Stimulated activated CD4-positive, alpha-beta T cell treated with anti-CD3 and anti-CD28 coated beads, TNF-alpha, amount 100 ng/mL, for 24 hours (primary cell): Measurements from ENCODE around the gene PDE5A.

Experiments
- DNase-seq, 3 experiments: peaks; one replicate each; pipeline ENCODE4 v3.0.0-alpha.2; 2020; ENCODE audit warnings: low read depth in 3 of 3

PDE5A gene

DNA sequence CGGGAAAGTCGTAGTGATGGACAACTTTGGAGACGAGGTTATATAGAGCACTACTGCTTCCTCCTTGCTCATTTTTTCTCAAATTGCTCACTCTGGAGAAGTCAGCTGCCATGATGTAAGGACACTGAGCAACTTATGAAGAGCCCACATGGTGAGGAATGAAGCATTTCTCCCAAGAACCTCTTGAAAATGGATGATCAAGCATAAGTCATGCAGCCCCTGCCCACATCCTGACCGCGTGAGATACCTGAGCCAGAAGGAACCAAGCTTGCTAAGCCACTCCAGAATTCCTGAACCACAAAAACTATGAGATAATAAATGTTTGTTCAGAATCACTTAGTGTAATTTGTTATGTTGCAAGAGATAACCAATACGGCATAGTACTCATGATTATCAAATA is 42.8 kb downstream of the PDE5A start:
- no peak for DNase-seq

DNA sequence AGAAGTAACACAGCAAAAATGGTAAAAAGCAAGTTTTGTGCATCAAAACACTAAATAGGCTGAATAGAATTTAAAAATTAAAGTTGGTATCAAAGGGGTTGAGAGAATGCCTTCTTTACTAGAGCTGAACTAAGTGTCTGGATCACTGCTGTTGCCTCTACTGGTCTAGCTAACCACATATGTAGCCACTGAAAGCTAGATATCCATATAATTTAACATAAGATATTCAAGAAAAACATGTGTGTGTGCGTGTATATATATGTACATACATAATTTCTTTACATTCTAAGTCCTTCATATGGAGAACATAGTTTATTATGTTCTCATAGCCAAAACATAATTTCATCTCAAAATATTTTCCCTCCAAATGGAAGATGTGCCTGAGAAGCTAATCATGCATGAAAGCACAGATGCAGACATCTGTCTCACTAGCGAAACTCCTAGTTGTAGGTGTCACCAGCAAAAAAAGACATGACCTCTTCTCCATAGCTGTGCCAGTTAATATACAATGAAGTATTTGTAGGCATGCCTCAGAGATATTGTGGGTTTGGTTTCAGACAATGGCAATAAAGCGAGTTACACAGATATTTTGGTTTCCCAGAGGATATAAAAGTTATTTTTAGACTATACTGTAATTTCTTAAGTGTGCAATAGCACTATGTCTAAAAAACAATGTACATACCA is 47.3 kb downstream of the PDE5A start:
- DNase-seq = no peak

DNA sequence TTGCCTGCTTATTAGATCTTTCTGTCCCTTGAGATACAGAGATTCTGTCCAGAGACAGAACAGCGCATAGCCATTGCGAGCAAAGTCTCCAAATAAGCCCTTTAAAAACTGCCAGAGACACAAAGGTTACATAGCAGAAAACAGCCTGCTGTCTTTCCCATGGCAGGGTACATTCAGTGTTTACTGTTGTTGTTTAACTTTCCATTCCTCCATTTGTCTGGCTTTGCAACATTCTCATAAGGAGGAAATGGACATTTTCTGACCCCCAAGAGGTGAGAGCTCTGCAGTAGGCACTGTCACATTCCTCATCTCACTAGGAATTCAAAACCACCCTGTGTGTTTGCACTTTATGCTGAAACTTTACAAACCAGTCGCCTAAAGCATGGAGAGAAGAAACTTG is 48.3 kb downstream of the PDE5A start:
- DNase-seq = no peak

DNA sequence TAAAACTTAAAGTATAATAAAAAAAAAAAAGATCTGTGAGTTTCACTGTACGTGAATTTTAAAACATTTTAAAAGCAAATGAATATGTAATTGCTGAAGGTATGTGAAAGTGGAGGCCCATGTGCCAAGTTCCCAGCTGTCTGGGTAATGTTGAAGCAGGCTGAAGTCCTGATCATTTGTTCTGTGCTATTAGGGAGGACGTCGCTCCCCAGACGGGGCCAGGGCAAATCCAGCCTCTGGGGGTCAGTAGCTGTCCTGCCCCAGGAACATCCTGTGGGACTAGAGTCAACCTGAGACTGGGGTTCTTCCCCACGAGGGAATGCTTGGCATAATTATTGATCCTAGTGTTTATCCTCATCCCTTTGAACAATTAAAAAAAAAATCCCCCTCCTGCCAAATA is 48.8 kb downstream of the PDE5A start:
- no peak for DNase-seq

DNA sequence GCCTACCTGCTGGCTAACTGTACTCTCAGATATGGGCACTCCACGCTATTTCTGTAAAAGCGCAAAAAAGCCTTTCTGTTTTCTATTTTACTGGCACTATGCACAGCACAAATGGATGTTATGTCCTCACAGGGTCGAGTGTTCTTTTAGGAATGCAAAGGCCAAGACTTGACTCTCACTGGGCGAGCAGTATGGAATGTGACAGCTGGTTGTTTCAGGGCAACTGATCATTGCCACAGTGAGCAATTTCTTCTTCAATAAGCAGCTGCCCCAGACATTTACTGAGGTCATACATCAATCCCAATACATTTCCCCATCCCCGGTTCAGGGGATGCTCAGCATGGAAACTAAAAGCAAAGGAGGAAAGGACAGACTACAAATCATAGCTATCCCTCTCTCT is 58.2 kb downstream of the PDE5A start:
- no peak for DNase-seq

DNA sequence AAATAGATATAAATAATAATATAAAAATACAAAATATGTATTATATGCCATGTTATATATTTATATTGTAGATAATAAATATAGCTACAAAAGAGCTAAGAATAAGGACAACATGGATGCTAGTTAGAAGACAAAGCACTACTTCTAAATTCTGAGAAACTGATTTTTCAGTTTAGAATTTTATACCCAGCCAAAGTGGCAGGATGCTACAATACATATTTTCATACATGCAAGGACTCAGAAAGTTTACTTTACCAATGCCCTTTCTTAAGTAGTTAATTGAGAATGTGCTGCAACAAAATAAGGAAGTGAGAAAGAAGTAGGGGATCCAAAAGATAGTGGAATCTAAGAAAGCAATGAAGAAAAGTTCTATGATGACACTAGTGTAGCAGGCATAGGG is 64.5 kb downstream of the PDE5A start:
- no peak for DNase-seq

DNA sequence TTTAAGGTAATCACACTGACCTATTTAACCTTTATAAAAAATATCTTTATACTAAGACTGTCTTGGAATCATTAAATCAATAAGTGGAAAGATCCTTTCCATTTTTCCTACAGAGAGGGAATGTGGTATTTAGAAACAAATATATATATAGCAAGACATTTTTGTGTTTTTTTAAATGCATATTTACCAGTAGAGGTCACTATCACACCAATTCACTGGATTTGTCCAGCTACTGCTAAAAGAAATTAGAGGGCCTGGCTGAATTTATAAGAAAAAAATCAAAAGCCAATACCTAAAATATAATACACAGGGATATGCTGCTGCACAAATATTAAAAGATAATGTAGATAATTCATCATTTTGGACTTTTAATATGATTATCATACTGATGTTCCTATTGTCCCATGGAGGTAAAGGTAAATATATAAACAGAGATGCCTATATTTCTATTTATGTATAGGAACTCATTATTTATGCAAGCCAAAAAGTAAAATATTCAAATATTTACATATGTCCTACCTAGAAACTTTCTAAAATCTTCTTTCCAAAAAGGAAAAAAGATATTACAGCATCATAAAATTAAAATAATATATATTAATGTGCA is 69.5 kb downstream of the PDE5A start:
- no peak for DNase-seq

DNA sequence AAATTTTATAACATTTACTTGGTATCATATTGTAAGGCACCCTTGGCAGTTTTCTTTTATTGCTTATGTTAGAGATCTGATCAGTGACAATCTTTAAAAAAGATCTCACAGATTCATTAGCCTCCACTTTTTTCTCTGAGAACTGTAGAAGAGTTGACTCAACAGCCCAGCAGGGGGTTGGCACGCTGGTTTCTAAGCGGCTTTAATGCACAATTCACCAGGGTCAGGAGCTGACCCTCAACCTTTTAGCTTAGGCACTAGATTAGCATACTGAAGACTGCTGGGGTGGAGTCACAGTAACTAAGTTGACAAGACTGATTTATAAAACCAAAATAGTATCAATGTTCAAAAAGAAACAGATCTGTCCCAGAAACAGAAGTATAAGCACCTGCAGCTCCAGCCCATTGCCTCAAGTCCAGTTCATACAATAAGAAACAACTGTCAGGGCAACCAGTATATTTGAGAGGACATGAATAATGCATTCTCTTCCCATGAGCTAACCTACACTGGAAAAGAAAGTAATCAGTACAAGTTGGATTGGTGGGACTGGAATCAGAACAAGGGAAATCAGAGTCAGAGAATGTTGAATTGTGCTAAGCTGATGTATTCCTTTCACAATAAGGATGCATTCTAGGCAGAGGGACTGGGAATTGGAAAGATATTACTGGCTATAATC is 77.6 kb downstream of the PDE5A start:
- no peak for DNase-seq

DNA sequence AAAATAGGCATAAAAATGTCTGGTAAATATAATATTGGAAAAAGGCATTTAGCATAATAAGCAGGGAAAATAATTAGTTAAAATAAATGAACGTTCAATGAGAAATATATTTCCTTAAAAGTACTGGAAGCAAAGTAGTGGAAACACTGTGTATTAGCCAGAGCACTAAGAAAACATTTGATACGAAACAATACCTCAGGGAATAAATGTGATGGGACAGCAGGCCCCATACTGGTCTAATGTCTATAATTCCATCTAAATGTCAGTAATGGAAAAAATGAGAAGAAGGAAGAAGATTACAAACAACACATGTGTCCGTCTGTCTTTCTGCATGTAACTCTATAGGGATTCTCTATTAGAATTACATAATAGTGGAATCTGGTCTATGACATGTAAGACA is 79.0 kb downstream of the PDE5A start:
- DNase-seq = no peak

DNA sequence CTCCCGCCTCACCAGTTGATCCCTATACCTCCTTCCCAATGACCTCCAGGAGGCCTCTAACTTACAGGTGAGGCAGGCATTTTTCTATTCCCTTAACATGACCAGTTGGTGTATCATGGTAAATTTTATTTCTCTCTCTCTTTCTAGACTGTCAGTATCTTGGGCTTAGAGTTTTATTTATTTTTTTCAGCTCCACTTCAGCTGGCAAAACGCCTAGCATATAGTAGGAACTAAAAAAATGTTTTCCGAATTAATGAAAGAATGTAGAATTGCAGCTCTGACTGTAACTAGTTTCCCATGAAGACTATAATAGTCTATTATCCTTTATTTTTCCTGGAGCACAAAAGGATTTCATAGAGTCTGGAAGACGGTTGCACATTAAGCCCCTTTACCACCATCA is 84.8 kb downstream of the PDE5A start:
- DNase-seq = no peak

DNA sequence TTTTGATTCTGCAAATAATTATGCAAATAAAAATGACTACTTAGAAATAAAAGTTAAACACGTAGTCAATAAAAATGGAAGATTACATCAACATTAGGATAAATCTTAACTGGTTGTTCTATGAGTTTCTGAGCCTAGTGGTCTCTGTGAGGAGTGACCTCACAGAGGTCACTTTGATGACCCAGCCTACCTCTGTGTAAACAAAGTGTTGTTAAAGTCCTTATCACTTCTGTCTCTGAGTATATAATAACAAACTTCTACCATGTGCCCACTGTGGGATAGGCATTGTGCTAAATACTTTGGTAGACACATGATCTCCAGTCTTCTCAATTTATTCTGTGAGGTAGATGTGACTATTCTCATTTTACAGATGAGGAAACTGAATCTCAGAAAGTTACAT is 85.4 kb downstream of the PDE5A start:
- DNase-seq = no peak

DNA sequence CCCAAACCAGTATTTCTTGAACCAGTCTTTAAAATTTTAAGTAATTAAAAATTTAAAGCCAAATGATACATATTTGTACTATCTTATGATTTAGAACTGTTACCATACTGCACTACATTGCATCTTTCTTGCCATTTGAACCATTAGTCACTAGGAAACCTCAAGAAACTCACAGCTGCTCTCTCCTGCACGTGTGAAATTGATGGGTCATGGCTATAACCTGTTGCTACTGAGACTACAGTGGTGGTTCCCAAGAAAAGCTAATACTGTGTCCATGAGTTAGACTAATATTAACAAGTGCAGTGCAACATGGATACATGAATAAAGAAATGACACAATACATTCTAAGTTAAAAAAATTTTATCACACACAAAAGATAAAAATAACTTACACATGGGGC is 88.4 kb downstream of the PDE5A start:
- DNase-seq = no peak

DNA sequence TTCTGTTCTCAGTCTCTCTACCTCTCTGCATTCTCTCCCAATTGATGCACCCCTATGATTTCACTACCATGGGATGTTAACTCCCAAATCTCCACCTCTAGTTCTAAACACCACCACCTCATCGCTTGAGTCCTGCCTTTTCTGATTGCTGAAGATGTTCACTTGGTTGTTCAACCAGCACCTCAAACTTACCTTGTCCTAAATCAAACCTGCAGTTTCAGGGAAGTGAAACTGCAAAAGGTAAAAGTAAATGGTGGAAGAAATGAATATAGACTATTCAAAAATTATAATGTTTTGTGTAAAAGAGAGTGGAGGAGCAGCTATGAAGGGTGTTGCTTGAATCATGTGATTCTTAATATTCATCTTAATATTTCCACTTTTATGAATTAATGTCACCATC is 91.0 kb downstream of the PDE5A start:
- DNase-seq = no peak

DNA sequence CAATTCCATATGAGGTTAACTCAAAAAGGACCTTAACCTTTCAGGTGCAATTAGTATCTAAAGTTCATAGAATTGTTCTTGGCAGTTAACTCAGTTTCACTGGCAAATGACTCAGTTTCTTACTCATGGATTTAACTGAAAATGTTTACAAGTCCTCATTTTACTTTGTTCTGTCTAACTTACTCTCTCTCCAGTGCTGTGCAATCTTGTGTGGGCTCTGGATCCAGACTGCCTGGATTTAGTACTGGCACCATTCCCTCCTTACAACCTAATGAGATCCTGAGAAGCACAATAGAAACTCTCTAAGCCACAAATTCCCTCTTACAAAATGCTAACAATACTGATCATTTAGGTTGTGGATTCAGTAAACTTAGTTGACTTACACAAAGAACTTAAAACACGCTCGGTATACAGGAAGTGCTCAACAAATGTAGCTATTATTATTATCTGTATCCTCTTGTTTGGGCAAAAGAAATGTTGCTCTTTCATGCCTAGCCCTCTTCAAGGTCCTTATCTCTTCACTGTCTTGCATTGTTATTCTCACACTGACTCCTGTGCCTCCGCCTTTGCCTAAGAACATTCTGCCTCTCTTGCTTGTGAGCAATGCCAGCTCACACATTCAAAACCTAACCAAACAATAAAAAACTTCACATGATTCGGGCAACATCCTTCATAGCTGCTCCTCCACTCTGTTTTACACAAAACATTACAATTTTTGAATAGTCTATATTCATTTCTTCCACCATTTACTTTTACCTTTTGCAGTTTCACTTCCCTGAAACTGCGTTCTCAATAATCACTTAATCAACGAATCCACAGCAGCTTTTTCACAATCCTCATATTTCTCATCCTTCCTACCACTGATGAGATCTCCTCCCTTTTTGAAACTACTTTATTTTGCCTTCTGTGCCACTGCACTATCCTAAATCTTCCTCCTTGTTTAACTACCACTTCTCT is 91.8 kb downstream of the PDE5A start:
- DNase-seq = no peak

DNA sequence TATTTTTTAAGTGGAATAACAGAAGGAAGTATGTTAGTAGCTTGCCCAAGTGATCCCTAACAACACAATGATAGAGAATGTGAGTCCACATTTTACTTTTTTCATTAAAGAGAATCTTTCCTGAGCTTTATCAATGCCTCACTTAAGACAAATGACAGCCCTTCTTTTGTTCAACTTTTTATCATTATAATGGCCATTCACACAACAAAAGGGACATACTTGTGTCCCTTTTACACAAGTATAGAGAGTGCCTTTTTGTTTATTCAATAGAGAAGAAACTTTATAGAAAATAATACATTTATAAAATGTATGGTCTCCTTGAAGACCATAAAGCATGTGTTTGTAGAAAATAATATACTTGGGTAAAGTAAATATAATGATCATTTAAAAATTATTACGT is 96.3 kb downstream of the PDE5A start:
- no peak for DNase-seq

DNA sequence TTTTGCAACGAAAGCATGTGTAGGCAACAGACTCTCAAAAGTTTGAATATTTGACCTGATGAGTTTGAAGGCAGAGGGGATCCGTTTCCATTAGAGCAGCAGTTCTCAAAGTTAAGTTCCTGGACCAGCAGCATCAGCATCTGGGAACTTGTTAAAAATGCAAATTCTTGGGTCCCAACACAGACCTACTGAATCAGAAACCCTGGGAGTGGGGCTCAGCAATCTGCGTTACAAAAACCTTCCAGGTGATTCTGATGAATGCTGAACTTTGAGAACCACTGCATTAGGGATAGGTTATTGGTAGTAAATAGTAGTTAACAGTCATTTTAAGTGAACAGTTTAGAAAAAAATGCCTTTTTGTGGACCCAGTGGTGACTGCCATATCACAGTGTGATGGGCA is 98.8 kb downstream of the PDE5A start:
- no peak for DNase-seq

DNA sequence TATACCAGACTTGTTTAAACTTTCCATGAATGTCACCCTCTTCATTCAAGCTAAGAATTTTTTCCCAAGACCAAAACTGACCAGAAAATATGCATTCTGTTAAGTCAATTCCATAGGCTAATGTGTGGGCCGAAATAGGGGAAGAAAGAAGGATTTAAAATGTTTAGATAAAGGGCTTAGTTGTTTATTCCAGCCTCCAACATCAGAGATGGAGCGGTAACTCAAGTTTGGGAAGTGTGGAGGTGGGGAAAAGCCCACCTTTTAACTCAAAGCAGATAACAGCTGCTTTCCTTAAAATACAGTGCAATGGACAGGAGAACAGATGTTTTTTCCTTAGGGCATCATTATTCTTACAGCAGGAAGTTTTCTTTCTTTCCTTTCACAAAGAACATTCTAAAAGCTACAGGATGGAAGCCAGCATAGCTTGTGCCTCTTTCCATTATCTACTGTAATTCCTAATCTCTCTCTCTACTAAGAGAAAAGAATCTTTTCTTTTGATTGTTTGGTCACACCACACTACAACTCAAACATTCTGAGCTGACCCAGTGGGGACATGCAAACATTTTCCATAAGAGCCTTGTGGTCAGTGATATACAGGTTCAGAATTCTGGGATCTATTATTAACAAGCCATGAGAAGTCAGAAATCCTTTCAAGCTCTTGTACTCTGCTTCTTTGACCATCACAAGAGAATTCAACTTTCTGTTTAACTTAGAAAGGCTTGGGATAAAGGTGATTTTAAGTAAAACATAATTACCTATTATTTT is 101.6 kb downstream of the PDE5A start:
- no peak for DNase-seq

DNA sequence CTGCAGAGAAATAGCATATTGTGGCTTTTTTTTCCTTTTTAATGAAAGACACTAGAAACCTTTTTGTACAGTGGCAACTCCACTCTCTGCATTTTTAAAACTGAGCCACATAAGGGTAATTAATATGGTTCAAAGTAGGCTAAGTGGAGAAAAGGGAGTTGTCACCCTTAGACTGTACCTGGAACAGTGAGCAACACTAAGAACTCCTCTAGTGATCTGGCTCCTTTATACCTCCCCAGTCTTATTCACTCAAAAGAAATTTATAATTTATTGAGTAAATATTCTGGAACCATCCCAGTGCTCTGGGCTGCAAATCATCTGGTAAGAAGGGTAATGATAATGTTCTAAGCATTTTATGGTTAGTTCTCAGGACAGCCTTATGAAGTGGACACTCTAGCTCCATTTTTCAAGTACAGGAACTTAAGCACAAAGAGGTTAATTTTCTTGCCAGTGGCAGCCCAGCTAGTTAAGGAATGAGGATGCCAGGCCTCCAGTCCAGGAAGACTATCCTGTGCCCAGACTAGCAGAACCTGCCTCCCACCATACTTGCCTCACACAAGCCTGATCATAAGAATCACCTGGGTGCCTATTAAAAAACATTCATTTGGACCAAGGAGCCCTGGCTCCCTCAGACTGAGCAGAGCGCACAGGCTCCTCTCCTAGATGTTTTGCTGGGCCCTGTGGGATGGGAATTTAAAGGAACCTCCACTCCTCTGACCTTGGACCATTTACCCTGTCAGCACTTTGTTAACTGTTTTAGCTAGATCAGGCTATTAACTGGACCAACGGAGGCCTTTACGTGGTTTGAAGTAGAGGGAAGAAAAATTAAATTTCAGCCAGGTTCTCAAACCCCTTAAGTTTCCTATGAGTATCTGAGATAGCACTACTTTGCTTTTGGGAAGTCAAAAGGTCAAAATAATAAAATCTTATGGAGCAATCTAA is 102.6 kb downstream of the PDE5A start:
- DNase-seq = no peak

DNA sequence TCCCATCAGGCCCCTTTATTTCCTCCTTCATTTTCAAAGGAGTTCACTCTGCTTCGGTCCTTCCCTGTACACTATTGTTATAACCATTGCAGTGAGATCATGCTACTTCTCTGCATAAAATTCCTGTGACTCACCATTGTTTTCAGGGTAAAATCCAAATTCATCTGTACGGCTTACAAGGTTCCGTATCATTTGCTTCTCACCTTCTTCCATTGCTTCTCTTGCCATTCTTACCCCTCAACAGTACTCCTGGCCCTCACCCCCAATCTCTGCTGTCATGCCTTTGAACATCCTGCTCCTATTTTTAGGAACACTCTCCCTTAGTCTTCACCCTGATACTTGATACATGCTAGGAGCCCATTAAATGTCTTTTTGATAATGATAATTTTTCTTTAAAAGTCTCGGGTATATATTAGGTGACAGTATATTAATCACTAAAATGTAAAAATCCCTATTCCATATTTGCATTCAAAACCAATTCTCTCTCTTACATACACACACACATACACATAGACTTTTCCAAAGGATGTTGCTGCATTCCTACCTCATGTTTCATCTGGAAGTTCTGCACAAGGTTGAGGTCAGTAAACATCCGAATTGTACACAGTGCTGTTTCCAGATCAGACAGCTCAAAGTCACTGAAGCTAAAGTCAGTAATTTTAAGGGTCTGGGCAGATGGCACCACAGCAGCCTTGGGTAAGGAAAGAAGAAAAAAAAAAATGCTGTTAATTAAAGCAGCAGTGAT is 103.4 kb downstream of the PDE5A start:
- no peak for DNase-seq

DNA sequence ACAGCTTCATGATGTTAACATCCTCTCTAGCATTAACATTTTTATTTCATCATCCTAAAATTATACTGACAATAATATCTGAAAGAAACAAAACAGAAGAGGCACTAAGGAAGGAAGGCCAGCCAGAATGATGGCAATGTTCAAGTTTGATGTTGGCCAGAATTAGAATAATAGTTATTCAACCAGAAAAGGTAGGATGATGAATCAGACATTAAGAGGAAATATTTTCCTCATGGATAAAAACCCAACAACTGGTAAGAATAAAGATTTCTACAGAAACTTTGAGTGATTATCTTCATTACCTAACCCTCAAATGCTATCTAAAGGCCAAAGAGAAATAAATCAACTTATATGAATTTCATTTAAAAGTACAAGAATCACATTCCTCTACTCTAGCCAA is 105.2 kb downstream of the PDE5A start:
- DNase-seq = no peak
